ENCODE results near the gene CYP19A1. TPM values are rescaled to one million over a fixed set of nuclear protein-coding genes. Genes with fewer than 3 reads are reported as not detected.

CYP19A1 gene
- total RNA-seq, 1 experiment from 2014 or later: 0.69 TPM

GRCh38 chr15:51318382-51319150 is 19.8 kb downstream of the CYP19A1 start:
- DNase-seq: no peak
- Histone ChIP-seq H3K4me3 (no peak overlapping the region), H3K27me3 (no peaks in the 10 kb centered on the region), H3K9me3 (no peaks in the 10 kb centered on the region), H3K36me3 (no peaks in the 10 kb centered on the region)

DNA sequence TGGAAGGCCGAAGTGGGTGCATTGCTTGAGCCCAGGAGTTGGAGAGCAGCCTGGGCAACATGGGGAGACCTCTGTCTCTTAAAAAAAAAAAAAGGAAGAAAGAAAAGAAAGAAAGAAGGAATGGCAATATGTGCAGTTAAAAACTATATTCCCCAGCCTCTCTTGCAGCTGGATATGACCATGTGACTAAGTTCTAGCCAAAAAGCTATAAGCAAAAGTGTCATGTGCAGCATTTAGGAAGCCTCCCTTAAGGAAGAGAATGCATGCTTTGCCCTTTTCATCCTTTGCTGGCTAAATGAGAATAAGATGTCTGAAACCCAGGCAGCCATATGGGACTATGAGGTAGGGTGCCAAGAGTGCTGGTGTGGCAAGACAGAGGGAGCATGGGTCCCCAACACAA is 21.8 kb downstream of the CYP19A1 start:
- H3K36me3 ChIP-seq: no peaks in the 10 kb centered on the region
- no peaks in the 10 kb centered on the region for H3K9me3 ChIP-seq
- H3K4me3 ChIP-seq: no peak overlapping the region
- DNase-seq: no peak
- H3K27me3 ChIP-seq: no peaks in the 10 kb centered on the region

DNA sequence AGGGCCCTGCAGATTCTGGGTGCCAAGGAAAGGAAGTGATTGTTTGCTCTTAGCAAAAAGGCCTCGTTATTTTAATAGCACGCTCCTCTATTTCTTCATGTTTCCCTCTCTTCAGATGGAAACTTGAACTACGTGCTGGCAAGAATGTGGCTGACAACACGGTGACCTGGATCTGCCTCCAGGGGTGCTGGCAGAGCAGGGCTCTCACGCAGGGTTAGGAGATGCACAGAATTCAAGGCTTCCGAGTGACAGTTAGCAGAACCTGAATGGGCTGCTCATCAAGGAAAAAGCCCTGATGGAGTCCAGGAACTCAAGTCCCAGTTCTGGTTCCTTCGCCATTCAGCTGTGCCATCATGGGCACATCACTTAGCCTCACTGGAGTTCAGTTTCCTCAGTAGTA is 22.7 kb downstream of the CYP19A1 start:
- Histone ChIP-seq H3K27me3 (no peaks in the 10 kb centered on the region), H3K9me3 (no peaks in the 10 kb centered on the region), H3K36me3 (no peaks in the 10 kb centered on the region), H3K4me3 (no peak overlapping the region)
- no peak for DNase-seq

DNA sequence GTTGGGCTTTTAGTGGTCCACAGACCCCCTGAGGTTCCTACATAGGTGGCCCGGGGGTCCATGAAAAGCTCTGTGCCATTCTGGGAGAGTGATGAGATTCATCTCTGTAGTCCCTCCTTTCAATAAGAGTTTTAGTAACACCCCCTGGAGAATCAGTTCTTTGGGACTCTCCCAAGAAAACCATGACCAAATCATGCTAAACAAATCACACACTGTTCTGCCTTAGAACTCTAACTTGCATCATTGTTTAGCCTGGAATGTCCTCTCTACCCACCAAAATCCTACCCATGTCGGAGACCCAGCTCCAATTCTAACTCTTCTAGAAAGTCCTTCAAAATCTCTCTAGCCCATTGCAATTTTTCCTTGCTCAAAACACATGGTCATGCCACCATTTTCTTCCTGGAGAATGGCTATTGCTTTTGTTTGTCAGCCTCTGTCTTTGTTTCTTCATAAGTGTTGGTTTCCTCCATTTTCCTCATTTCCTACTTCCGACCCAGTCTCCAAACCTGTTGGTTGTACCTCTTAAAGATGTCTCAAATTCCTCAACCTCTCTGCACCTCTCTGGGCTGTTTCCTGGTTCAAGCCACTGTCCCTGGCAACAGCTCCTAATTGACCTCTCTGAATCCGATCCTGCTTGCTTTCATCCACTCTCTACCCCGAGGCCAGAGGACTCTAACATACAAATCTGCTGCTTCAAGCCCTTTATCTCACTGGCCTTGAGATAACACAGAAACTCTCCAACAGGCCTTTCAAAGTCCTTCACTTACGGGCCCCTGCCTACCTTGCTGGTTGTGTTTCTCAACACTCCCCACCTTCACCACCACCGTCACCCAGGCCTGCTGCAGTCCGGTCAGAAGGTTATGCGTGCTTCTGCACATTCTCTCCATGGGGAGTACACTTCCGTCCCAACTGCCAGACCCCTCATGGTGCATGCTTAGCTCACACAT is 23.7 kb downstream of the CYP19A1 start:
- DNase-seq: no peak
- Histone ChIP-seq H3K36me3 (no peaks in the 10 kb centered on the region), H3K4me3 (no peak overlapping the region), H3K27me3 (no peaks in the 10 kb centered on the region), H3K9me3 (no peaks in the 10 kb centered on the region)

DNA sequence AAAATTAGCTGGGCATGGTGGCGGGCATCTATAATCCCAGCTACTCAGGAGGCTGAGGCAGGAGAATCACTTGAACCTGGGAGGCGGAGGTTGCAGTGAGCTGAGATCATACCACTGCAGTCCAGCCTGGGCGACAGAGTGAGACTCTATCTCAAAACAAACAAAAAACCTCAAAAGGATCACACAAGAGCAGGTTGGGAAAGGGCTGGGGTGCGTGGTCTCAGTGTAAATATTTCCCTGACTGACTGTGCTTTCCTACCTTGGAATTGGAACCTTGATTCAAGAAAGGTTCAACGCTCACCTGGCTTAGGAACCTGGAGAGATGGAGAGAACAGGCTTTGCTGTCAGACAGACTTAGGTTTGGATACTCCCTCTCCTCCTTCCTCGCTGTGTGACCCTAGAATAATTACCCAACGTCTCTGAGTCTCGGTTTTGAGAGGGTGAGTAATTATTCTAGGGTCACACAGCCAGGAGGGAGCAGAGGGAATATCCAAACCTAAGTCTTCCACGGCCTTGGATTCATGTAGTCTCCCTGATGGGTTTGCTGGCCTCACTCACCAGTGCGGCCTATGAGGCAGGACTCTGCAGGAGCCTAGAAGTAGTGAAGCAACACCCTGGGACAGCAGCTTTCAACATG is 24.6 kb downstream of the CYP19A1 start:
- Histone ChIP-seq H3K36me3 (no peaks in the 10 kb centered on the region), H3K9me3 (no peaks in the 10 kb centered on the region), H3K27me3 (no peaks in the 10 kb centered on the region), H3K4me3 (no peak overlapping the region)
- no peak for DNase-seq

DNA sequence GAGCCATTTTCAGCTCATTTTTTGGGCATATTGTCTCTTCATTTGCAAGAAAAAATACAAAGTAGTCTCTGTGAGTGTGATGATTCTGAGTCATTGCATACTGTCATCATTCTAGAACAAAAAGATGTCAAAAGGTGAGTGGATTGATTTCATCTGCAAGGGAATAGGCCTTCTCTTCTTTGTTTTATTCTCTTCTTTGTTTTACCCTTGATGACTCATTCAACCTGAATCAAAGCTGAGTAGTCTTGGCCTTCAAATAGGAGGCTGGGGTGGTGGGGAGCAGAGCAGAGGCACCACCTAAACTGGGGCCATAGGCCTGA is 25.4 kb downstream of the CYP19A1 start:
- H3K36me3 ChIP-seq: no peaks in the 10 kb centered on the region
- H3K9me3 ChIP-seq: no peaks in the 10 kb centered on the region
- H3K27me3 ChIP-seq: no peaks in the 10 kb centered on the region
- no peak for DNase-seq
- H3K4me3 ChIP-seq: no peak overlapping the region

GRCh38 chr15:51312166-51313073 is 26.0 kb downstream of the CYP19A1 start:
- H3K9me3 ChIP-seq: no peaks in the 10 kb centered on the region
- no peak overlapping the region for H3K4me3 ChIP-seq
- DNase-seq: no peak
- H3K27me3 ChIP-seq: no peaks in the 10 kb centered on the region
- H3K36me3 ChIP-seq: no peaks in the 10 kb centered on the region

DNA sequence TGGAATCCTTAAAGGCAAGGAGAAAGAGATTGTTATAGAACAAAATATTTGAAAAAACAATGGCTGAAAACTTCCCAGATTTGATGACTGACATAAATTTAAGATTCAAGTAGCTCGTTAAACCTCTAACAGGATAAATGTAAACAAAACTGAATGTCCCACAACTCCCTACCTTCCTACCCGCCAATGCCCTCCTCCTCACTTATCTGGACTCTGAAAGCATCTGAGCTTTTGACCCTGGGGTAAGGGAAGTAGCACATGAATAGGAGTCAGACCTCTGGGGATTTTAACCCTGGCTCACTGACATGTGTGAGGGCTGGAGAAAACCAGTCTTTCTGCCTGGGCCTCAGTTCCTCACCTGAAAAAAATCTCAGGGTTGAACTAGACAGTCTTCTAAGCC is 26.9 kb downstream of the CYP19A1 start:
- no peaks in the 10 kb centered on the region for H3K36me3 ChIP-seq
- H3K9me3 ChIP-seq: no peaks in the 10 kb centered on the region
- DNase-seq: no peak
- H3K27me3 ChIP-seq: no peaks in the 10 kb centered on the region
- no peak overlapping the region for H3K4me3 ChIP-seq

GRCh38 chr15:51310064-51310463 is 28.3 kb downstream of the CYP19A1 start:
- no peaks in the 10 kb centered on the region for H3K27me3 ChIP-seq
- no peaks in the 10 kb centered on the region for H3K9me3 ChIP-seq
- no peak overlapping the region for H3K4me3 ChIP-seq
- peak; percentile 32 for DNase-seq
- H3K36me3 ChIP-seq: no peaks in the 10 kb centered on the region

DNA sequence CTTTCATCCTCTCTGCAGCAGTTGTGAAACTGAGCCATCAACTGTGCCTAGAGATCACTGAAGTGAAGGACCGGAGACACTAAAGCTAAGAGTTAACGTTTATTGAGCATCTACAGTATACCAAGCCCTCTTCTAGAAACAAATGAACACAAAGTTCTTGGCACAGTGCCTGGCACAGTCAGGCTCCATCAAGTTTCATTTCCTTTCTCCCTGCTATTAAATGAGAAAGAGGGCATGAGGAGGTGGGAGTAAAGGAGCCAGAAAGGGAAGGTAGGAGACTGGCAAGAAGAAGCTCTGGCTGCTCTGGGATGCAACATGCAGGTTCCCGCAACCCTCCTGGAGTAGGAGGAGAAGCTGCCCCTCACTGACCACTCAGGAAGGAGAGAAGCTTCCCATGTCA is 30.6 kb downstream of the CYP19A1 start:
- no peaks in the 10 kb centered on the region for H3K36me3 ChIP-seq
- no peaks in the 10 kb centered on the region for H3K27me3 ChIP-seq
- no peak for DNase-seq
- H3K4me3 ChIP-seq: no peak overlapping the region
- H3K9me3 ChIP-seq: no peaks in the 10 kb centered on the region

DNA sequence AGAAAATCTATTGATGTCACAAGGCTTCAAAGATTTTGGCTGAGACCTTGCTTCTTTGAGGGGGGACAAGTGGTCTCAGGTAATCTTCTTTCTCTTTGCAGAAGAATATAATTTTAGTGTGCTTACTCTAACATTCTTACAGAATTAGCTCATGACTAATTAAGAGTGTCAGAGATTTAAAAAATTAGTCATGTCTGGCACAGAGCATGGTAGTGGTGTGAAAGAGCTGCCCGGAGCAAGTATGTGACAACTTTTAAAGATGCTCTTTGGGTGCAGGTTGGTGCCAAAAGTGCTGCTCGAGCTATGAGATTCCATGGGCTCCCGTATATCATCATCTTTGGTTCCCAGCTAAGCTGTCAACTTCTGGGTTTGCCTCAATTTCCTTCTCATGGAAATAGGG is 31.1 kb downstream of the CYP19A1 start:
- H3K36me3 ChIP-seq: no peaks in the 10 kb centered on the region
- no peak for DNase-seq
- H3K27me3 ChIP-seq: no peaks in the 10 kb centered on the region
- no peak overlapping the region for H3K4me3 ChIP-seq
- H3K9me3 ChIP-seq: no peaks in the 10 kb centered on the region

DNA sequence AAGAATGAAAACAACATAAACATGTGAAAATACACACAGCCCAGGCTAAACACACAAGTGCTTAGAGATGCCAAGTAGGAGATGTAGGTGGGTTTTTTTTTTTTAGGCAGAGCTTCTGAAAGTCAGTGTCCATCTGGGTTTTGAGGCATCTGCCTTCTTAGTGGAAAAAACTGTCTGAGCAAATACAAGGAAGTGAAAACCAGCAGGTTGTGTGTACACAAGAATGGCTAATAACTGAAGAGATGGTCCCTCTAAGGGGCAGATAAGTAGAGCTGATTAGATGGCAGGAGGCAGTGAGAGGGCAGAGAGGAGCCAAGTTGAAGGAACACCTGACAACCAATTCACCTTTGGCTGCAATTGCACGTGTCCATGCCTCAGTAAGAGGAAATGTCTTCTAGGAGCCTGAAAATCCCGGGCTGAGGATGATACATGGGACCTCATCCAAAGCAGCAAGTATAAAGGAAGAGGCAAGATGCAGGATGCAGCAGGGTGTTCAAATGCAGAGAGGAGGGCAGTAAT is 34.9 kb downstream of the CYP19A1 start:
- Histone ChIP-seq H3K27me3 (no peaks in the 10 kb centered on the region), H3K9me3 (no peaks in the 10 kb centered on the region), H3K4me3 (no peak overlapping the region)

DNA sequence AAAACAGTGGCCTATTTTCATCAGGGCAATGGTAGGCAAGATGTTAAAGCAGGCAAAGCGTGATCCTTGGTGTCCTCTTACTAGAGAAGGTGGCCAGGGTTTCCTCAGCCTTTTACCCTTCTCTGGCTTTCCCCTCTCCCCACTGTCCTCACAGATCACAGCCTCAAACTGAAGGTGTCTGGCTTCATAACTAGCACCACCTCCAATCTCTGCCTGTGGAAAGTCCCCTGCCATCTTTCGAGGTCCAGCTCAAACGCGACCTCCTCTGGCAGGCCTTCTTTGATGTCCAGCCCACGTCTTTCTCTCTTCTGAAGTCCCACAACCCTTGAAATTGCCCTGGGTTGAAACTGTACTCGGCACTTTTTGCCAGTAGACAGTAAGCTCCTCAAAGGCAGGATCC is 35.9 kb downstream of the CYP19A1 start:
- Histone ChIP-seq H3K9me3 (no peaks in the 10 kb centered on the region), H3K36me3 (no peaks in the 10 kb centered on the region), H3K4me3 (no peak overlapping the region), H3K27me3 (no peaks in the 10 kb centered on the region)
- DNase-seq: no peak

More for the DNA sequence above, 34.9 kb downstream of the CYP19A1 start:
- no peaks in the 10 kb centered on the region for H3K36me3 ChIP-seq
- no peak for DNase-seq

GRCh38 chr15:51299187-51300015 is 39.0 kb downstream of the CYP19A1 start:
- Histone ChIP-seq H3K36me3 (no peaks in the 10 kb centered on the region), H3K4me3 (no peak overlapping the region), H3K27me3 (no peaks in the 10 kb centered on the region), H3K9me3 (no peaks in the 10 kb centered on the region)
- DNase-seq: no peak

DNA sequence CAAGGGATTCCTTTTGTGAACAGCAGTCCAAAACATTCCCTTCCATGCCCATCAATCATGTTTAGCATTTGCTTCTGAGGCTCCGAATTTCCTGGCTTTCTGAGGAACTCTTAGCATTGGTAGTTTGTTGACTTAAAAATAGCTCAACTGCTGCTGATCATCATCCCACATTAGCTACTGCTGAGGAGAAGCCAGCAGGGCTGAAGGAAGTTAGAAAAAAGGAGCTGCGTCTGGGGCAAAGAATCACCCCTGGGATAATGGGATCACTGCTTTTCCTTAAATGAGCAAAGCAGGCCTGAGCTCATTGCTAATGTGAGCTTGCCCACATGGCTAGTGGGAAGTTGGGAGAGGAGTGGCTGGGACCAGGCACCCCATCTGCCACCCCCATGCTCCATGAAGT is 39.8 kb downstream of the CYP19A1 start:
- H3K36me3 ChIP-seq: no peaks in the 10 kb centered on the region
- H3K9me3 ChIP-seq: no peaks in the 10 kb centered on the region
- DNase-seq: no peak
- H3K27me3 ChIP-seq: no peaks in the 10 kb centered on the region
- H3K4me3 ChIP-seq: no peak overlapping the region

- no peaks in the 10 kb centered on the region for H3K27me3 ChIP-seq
- H3K4me3 ChIP-seq: no peak overlapping the region
- H3K36me3 ChIP-seq: no peaks in the 10 kb centered on the region
- DNase-seq: no peak
- no peaks in the 10 kb centered on the region for H3K9me3 ChIP-seq
These were observed 47.7 kb downstream of the CYP19A1 start for GRCh38 chr15:51290720-51291119.

Data from MG63 (cell line).